ENCODE measurements around the gene AKAIN1. TPM values are rescaled to one million over a fixed set of nuclear protein-coding genes. Genes with fewer than 3 reads are reported as not detected.

AKAIN1 gene
- total RNA-seq, 1 donor, result not detected

DNA sequence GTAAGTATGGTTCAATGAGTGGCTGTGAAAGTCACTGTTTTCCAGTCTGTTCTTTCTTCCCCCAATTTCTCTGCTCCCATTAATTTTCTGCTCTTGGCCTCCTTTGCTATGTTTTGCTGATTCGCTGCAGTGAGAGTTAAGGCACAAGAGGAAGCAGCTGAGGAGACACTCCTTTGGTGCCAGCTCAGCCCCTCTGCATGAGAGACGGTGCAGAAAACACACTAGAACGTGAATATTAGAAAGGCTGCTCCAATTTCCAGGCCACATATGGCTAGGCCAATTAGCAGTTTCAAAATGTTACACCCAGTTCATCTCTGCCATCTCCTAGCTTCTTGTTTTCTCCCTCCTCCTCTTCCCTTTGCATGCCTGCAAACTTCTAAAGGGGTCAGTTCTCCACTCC, 38.9 kb downstream of the AKAIN1 start:
- no peaks in the 10 kb centered on the region for H4K20me1 ChIP-seq (ENCODE audit: insufficient read depth, low read length)
- H3K4me3 ChIP-seq (ENCODE audit: insufficient read depth, low read length), result no peak overlapping the region
- H3K79me2 ChIP-seq (ENCODE audit: insufficient read depth, low read length), result no peaks in the 10 kb centered on the region
- H3K4me1 ChIP-seq (ENCODE audit: insufficient read depth, low read length), result no peaks in the 10 kb centered on the region
- H3K4me2 ChIP-seq (ENCODE audit: insufficient read depth, low read length), result no peak overlapping the region
- H2AFZ ChIP-seq (ENCODE audit: low read length), result no peak overlapping the region
- H3K27ac ChIP-seq (ENCODE audit: low read depth, low read length), result no peak overlapping the region
- no peak for DNase-seq (ENCODE audit: insufficient read length, low spot score, missing footprints)
- peaks cover 4% of the 10 kb centered on the region for H3K9me3 ChIP-seq (ENCODE audit: low read depth, low read length)
- TF ChIP-seq, protein P1, sequence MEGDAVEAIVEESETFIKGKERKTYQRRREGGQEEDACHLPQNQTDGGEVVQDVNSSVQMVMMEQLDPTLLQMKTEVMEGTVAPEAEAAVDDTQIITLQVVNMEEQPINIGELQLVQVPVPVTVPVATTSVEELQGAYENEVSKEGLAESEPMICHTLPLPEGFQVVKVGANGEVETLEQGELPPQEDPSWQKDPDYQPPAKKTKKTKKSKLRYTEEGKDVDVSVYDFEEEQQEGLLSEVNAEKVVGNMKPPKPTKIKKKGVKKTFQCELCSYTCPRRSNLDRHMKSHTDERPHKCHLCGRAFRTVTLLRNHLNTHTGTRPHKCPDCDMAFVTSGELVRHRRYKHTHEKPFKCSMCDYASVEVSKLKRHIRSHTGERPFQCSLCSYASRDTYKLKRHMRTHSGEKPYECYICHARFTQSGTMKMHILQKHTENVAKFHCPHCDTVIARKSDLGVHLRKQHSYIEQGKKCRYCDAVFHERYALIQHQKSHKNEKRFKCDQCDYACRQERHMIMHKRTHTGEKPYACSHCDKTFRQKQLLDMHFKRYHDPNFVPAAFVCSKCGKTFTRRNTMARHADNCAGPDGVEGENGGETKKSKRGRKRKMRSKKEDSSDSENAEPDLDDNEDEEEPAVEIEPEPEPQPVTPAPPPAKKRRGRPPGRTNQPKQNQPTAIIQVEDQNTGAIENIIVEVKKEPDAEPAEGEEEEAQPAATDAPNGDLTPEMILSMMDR (IDR thresholded peaks at IDR 0.05; ENCODE audit: extremely low read depth, low read depth, low read length), result no peak
- no peaks in the 10 kb centered on the region for H3K36me3 ChIP-seq (ENCODE audit: insufficient read depth, low read length)
- H3K27me3 ChIP-seq (ENCODE audit: insufficient read depth, low read length), result no peaks in the 10 kb centered on the region

DNA sequence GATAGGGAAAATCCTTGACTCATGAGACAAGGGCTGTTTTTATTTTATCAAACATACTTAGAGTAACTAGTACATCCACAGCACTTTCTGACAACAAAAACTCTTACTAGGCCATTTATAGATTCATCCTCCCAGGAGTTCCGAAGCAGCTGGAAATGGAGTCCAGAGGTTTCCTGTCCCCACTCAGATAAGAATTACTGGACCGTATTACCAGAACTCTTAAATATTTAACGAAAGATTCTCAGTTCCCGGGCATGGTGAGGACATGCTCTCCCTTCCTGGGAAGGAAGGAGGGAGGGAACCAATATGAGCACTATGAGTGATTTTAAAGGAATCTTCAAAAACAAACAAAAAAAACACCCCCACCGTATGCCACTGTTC, 41.2 kb downstream of the AKAIN1 start:
- TF ChIP-seq, protein P1 (IDR thresholded peaks at IDR 0.05; ENCODE audit: extremely low read depth, low read depth, low read length), result no peak
- Histone ChIP-seq H4K20me1 (ENCODE audit: insufficient read depth, low read length) (no peaks in the 10 kb centered on the region), H3K4me1 (ENCODE audit: insufficient read depth, low read length) (no peaks in the 10 kb centered on the region), H3K4me3 (ENCODE audit: insufficient read depth, low read length) (no peak overlapping the region), H3K27ac (ENCODE audit: low read depth, low read length) (no peak overlapping the region), H3K4me2 (ENCODE audit: insufficient read depth, low read length) (no peak overlapping the region), H3K27me3 (ENCODE audit: insufficient read depth, low read length) (no peaks in the 10 kb centered on the region), H3K79me2 (ENCODE audit: insufficient read depth, low read length) (no peaks in the 10 kb centered on the region), H3K9me3 (ENCODE audit: low read depth, low read length) (peaks cover 4% of the 10 kb centered on the region), H2AFZ (ENCODE audit: low read length) (no peak overlapping the region), H3K36me3 (ENCODE audit: insufficient read depth, low read length) (no peaks in the 10 kb centered on the region)
- no peak for DNase-seq (ENCODE audit: insufficient read length, low spot score, missing footprints)

DNA sequence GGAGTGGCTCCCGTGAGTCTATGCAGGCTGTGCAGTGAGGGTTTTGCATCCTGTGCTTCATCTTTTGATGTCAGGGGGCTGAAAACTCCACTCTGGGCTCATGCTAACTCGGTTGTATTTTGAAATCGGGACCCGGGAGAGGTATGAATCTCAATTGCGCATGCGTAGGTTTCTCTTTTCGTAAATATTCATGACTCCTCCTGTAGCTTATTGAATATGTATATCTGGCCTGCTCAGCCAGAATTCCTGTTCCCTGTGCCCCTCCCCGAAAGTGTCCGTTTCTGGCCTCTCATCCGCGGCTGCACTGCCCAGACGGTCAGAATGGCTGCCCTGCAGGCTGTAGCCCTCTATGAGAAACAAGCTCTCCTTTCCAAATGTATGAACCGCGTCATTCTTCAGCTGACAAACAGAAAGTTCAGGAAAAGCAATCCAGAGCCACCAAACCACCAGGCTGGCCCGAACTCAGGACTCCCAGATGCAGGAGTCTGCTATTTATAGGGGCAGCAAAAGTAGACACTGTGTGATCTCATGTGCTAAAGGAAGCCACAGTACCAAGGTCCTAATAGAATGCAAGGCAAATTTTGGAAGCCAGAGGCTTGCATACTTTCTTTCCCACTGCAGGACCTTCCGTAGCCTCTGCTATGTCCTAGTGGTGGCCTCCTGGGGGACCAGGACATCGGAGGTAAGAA, 41.7 kb downstream of the AKAIN1 start:
- peaks cover 4% of the 10 kb centered on the region for H3K9me3 ChIP-seq (ENCODE audit: low read depth, low read length)
- TF ChIP-seq, protein P1 (IDR thresholded peaks at IDR 0.05; ENCODE audit: extremely low read depth, low read depth, low read length), result no peak
- no peak overlapping the region for H2AFZ ChIP-seq (ENCODE audit: low read length)
- no peak overlapping the region for H3K27ac ChIP-seq (ENCODE audit: low read depth, low read length)
- H3K36me3 ChIP-seq (ENCODE audit: insufficient read depth, low read length), result no peaks in the 10 kb centered on the region
- no peak overlapping the region for H3K4me3 ChIP-seq (ENCODE audit: insufficient read depth, low read length)
- no peaks in the 10 kb centered on the region for H3K79me2 ChIP-seq (ENCODE audit: insufficient read depth, low read length)
- DNase-seq (ENCODE audit: insufficient read length, low spot score, missing footprints), result no peak
- no peaks in the 10 kb centered on the region for H4K20me1 ChIP-seq (ENCODE audit: insufficient read depth, low read length)
- H3K4me2 ChIP-seq (ENCODE audit: insufficient read depth, low read length), result no peak overlapping the region
- H3K27me3 ChIP-seq (ENCODE audit: insufficient read depth, low read length), result no peaks in the 10 kb centered on the region
- no peaks in the 10 kb centered on the region for H3K4me1 ChIP-seq (ENCODE audit: insufficient read depth, low read length)

DNA sequence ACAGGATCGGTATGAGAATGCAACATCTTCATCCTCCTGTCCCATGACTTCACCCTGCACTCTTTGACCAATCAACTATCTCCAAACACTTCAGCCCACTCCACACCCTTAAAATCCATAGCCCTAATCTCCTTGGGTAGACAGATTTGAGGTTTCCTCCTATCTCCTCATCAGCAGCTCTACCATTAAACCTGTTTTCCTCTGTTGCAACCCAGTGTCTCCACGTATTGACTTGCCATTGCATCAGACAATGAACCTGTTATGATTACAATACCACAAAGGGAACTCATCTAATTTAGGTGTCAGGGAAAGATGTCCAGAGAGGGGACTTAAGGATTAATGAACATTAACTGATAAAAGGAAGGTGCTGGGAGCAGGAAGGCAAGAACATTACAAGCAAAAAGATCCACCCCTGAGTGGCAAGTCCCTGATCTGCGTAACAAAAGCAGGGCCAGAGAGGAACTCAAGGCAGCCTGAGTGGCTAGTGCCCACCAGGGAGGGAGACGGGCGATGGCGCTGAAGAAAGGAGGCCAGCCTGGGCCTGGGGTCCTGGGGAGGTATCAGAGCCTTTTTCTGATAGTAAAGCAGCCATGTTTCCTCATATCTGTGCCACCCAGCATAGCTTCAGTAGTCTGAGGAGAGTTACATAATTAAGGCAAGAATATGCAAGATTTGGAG, 44.6 kb downstream of the AKAIN1 start:
- TF ChIP-seq, protein P1 (IDR thresholded peaks at IDR 0.05; ENCODE audit: extremely low read depth, low read depth, low read length), result no peak

More for the DNA sequence above, 44.6 kb downstream of the AKAIN1 start:
- Histone ChIP-seq H3K36me3 (ENCODE audit: insufficient read depth, low read length) (no peaks in the 10 kb centered on the region), H2AFZ (ENCODE audit: low read length) (no peak overlapping the region), H3K9me3 (ENCODE audit: low read depth, low read length) (no peaks in the 10 kb centered on the region), H4K20me1 (ENCODE audit: insufficient read depth, low read length) (no peaks in the 10 kb centered on the region), H3K4me2 (ENCODE audit: insufficient read depth, low read length) (no peak overlapping the region), H3K27me3 (ENCODE audit: insufficient read depth, low read length) (no peaks in the 10 kb centered on the region), H3K27ac (ENCODE audit: low read depth, low read length) (no peak overlapping the region), H3K4me3 (ENCODE audit: insufficient read depth, low read length) (no peak overlapping the region), H3K79me2 (ENCODE audit: insufficient read depth, low read length) (no peaks in the 10 kb centered on the region), H3K4me1 (ENCODE audit: insufficient read depth, low read length) (no peaks in the 10 kb centered on the region)
- no peak for DNase-seq (ENCODE audit: insufficient read length, low spot score, missing footprints)

Measured in osteoblast (primary cell).